Neural progenitor cell (in vitro differentiated cells): ENCODE measurements around the gene UNC5B. TPM values are rescaled to one million over a fixed set of nuclear protein-coding genes. Genes with fewer than 3 reads are reported as not detected.
A peak's percentile ranks its signal among the peaks of the same experiment; 100 is the strongest.

ENCODE experiments used
- DNase-seq: peaks from one replicate; pipeline ENCODE4 v3.0.0-alpha.2; 2016; ENCODE audit warnings: low spot score
- H2AFZ ChIP-seq: fragments of 200-600 bp; sonication (generic); replicated peaks from 2 replicates; pipeline ENCODE4 v1.6.1; 2016; ENCODE audit warnings: antibody characterized with exemption
- H3F3A ChIP-seq: fragments of 200-600 bp; sonication (generic); 2 replicates; pipeline ENCODE4 v1.6.1; 2016; ENCODE audit warnings: antibody characterized with exemption, low read depth
- H3K27ac ChIP-seq: fragments of 200-600 bp; sonication (generic); 2 replicates; pipeline ENCODE4 v1.5.1; 2016; ENCODE audit warnings: mild to moderate bottlenecking
- H3K27me3 ChIP-seq: fragments of 200-600 bp; sonication (generic); 2 replicates; pipeline ENCODE4 v1.6.1; 2016; ENCODE audit warnings: mild to moderate bottlenecking, moderate library complexity
- H3K36me3 ChIP-seq: fragments of 200-600 bp; sonication (generic); 2 replicates; pipeline ENCODE4 v1.5.1; 2016
- H3K4me1 ChIP-seq: fragments of 200-600 bp; sonication (generic); 2 replicates; pipeline ENCODE4 v1.6.1; 2016; ENCODE audit warnings: mixed run types
- H3K4me2 ChIP-seq: fragments of 200-600 bp; sonication (generic); 2 replicates; pipeline ENCODE4 v1.6.1; 2016
- H3K4me3 ChIP-seq: fragments of 200-600 bp; sonication (generic); 2 replicates; pipeline ENCODE4 v1.5.1; 2016
- H3K79me2 ChIP-seq: fragments of 200-600 bp; sonication (generic); 2 replicates; pipeline ENCODE4 v1.6.1; 2016; ENCODE audit warnings: low read depth
- H3K9ac ChIP-seq: fragments of 200-600 bp; sonication (generic); 2 replicates; pipeline ENCODE4 v1.6.1; 2016
- H3K9me3 ChIP-seq: fragments of 200-600 bp; sonication (generic); 2 replicates; pipeline ENCODE4 v1.5.1; 2016; ENCODE audit warnings: low read depth
- H4K20me1 ChIP-seq: fragments of 200-600 bp; sonication (generic); 2 replicates; pipeline ENCODE4 v1.6.1; 2016; ENCODE audit warnings: low read depth
- H3K27ac Mint-ChIP-seq: 3 replicates; pipeline ENCODE4 v1.8.0; 2021; ENCODE audit warnings: mixed read lengths
- H3K27me3 Mint-ChIP-seq: 2 replicates; pipeline ENCODE4 v1.8.0; 2022; ENCODE audit warnings: low read depth, mild to moderate bottlenecking, inconsistent platforms, moderate library complexity, mixed read lengths; ENCODE audit not compliant: insufficient read depth
- H3K36me3 Mint-ChIP-seq: 3 replicates; pipeline ENCODE4 v1.8.0; 2021; ENCODE audit warnings: mixed read lengths
- H3K4me1 Mint-ChIP-seq: 3 replicates; pipeline ENCODE4 v1.8.0; 2021; ENCODE audit warnings: mixed read lengths
- H3K4me3 Mint-ChIP-seq: 3 replicates; pipeline ENCODE4 v1.8.0; 2021; ENCODE audit warnings: mild to moderate bottlenecking, moderate library complexity, mixed read lengths
- H3K9me3 Mint-ChIP-seq: 3 replicates; pipeline ENCODE4 v1.8.0; 2020; ENCODE audit warnings: mixed read lengths
- CTCF ChIP-seq: fragments of 200-600 bp; sonication (generic); IDR thresholded peaks from 2 replicates; pipeline ENCODE4 v1.5.1; 2017; ENCODE audit warnings: antibody characterized with exemption, mild to moderate bottlenecking
- EZH2 ChIP-seq: fragments of 200-600 bp; sonication (generic); IDR thresholded peaks from 2 replicates; pipeline ENCODE4 v1.6.1; 2017; ENCODE audit warnings: antibody characterized with exemption, mild to moderate bottlenecking, moderate library complexity
- EZH2phosphoT487 ChIP-seq: fragments of 200-600 bp; sonication (generic); IDR thresholded peaks from 2 replicates; pipeline ENCODE4 v1.6.1; 2017; ENCODE audit warnings: antibody characterized with exemption
- total RNA-seq: library from RNA; depleted of rRNA; stranded (reverse); fragments of >200 nt; gene quantifications from 2 replicates; pipeline ENCODE4 v1.2.3, GENCODE V29; 2015; ENCODE audit warnings: low replicate concordance

Gene UNC5B
- total RNA-seq, 1 donor from 2014 or later: 3.3 TPM

- H3K9me3 Mint-ChIP-seq: no peaks in the 10 kb centered on the region
- no peaks in the 10 kb centered on the region for H4K20me1 ChIP-seq
- DNase-seq: no peak
Measured at GRCh38 chr10:71278691-71279588, 66.6 kb downstream of the UNC5B start.

GRCh38 chr10:71279590-71280170, 67.3 kb downstream of the UNC5B start:
- no peaks in the 10 kb centered on the region for H4K20me1 ChIP-seq
- H3K9me3 ChIP-seq: no peaks in the 10 kb centered on the region
- no peak for DNase-seq
- Mint-ChIP-seq H3K9me3 (no peaks in the 10 kb centered on the region), H3K27ac (no peak overlapping the region), H3K27me3 (peaks cover 4% of the 10 kb centered on the region), H3K36me3 (no peaks in the 10 kb centered on the region), H3K4me1 (peaks cover 29% of the 10 kb centered on the region), H3K4me3 (no peak overlapping the region)
- no peak for TF ChIP-seq EZH2
- TF ChIP-seq EZH2phosphoT487: no peak
- no peak for TF ChIP-seq CTCF
- H3F3A ChIP-seq: no peaks in the 10 kb centered on the region
- H3K4me3 ChIP-seq: no peak overlapping the region
- no peak overlapping the region for H3K4me2 ChIP-seq
- H3K79me2 ChIP-seq: no peaks in the 10 kb centered on the region
- H3K9ac ChIP-seq: no peak overlapping the region
- no peak overlapping the region for H3K27ac ChIP-seq
- H3K4me1 ChIP-seq: peaks cover 21% of the 10 kb centered on the region
- no peaks in the 10 kb centered on the region for H3K27me3 ChIP-seq
- no peak overlapping the region for H2AFZ ChIP-seq
- H3K36me3 ChIP-seq: no peaks in the 10 kb centered on the region

More at GRCh38 chr10:71278691-71279588, 66.6 kb downstream of the UNC5B start:
- Histone ChIP-seq H3K4me1 (peaks cover 21% of the 10 kb centered on the region), H2AFZ (no peak overlapping the region), H3K27me3 (no peaks in the 10 kb centered on the region), H3K4me2 (peak overlapping the region; percentile 38), H3K4me3 (no peak overlapping the region), H3K27ac (no peak overlapping the region), H3F3A (no peaks in the 10 kb centered on the region), H3K36me3 (no peaks in the 10 kb centered on the region), H3K9me3 (no peaks in the 10 kb centered on the region), H3K9ac (no peak overlapping the region), H3K79me2 (no peaks in the 10 kb centered on the region)
- H3K4me3 Mint-ChIP-seq: no peak overlapping the region
- peaks cover 4% of the 10 kb centered on the region for H3K27me3 Mint-ChIP-seq
- H3K27ac Mint-ChIP-seq: peak overlapping the region; percentile 53
- TF ChIP-seq CTCF (no peak), EZH2phosphoT487 (no peak), EZH2 (no peak)
- no peaks in the 10 kb centered on the region for H3K36me3 Mint-ChIP-seq
- peaks cover 29% of the 10 kb centered on the region for H3K4me1 Mint-ChIP-seq

GRCh38 chr10:71280216-71280615, 67.8 kb downstream of the UNC5B start:
- H3F3A ChIP-seq: no peaks in the 10 kb centered on the region
- H3K4me1 ChIP-seq: peaks cover 18% of the 10 kb centered on the region
- no peak overlapping the region for H2AFZ ChIP-seq
- no peak overlapping the region for H3K4me3 Mint-ChIP-seq
- peaks cover 25% of the 10 kb centered on the region for H3K4me1 Mint-ChIP-seq
- H3K4me3 ChIP-seq: no peak overlapping the region
- peaks cover 4% of the 10 kb centered on the region for H3K27me3 Mint-ChIP-seq
- H3K4me2 ChIP-seq: no peak overlapping the region
- no peaks in the 10 kb centered on the region for H3K36me3 ChIP-seq
- no peaks in the 10 kb centered on the region for H3K27me3 ChIP-seq
- H3K27ac Mint-ChIP-seq: no peak overlapping the region
- H3K9me3 ChIP-seq: no peaks in the 10 kb centered on the region
- H3K9ac ChIP-seq: no peak overlapping the region
- H3K36me3 Mint-ChIP-seq: no peaks in the 10 kb centered on the region
- H3K27ac ChIP-seq: no peak overlapping the region
- no peak for DNase-seq
- no peaks in the 10 kb centered on the region for H3K9me3 Mint-ChIP-seq
- no peaks in the 10 kb centered on the region for H4K20me1 ChIP-seq
- TF ChIP-seq EZH2phosphoT487: no peak
- TF ChIP-seq CTCF: no peak
- no peak for TF ChIP-seq EZH2
- H3K79me2 ChIP-seq: no peaks in the 10 kb centered on the region
